Mammary epithelial cell (primary cell): ENCODE results near the gene TEX44.

ENCODE experiments used
- EZH2 ChIP-seq: IDR thresholded peaks from 2 replicates; pipeline ENCODE4 v1.6.1; 2012; ENCODE audit warnings: low read length, inconsistent platforms, borderline replicate concordance
- TF ChIP-seq, protein P1 (sequence below), 2 donors: IDR thresholded peaks in 1 of 2; conservative IDR thresholded peaks in 1 of 2; 2 replicates each; pipeline ENCODE4 v1.5.1; 2011 to 2012; ENCODE audit warnings: inconsistent platforms in 2 of 2, low read length in 2 of 2, mild to moderate bottlenecking in 2 of 2, control low read depth in 1 of 2, low read depth in 1 of 2; ENCODE audit not compliant: insufficient read depth in 1 of 2; ENCODE audit errors: extremely low read depth in 1 of 2

DNA sequence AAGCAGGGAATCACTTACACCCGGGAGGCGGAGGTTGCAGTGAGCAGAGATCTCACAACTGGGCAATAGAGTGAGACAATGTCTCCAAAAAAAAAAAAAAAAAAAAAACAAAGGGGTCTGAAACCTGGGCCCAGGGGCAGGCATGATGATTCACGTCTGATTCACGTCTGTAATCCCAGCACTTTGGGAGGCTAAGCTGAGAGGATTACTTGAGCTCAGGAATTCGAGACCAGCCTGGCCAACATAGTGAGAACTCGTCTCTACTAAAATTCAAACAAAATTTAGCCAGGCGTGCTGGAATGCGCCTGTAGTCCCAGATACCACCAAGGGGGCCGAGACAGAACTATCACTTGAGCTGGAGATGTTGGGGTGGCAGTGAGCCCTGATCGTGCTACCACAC is 30.3 kb downstream of the TEX44 start:
- TF ChIP-seq, protein P1, sequence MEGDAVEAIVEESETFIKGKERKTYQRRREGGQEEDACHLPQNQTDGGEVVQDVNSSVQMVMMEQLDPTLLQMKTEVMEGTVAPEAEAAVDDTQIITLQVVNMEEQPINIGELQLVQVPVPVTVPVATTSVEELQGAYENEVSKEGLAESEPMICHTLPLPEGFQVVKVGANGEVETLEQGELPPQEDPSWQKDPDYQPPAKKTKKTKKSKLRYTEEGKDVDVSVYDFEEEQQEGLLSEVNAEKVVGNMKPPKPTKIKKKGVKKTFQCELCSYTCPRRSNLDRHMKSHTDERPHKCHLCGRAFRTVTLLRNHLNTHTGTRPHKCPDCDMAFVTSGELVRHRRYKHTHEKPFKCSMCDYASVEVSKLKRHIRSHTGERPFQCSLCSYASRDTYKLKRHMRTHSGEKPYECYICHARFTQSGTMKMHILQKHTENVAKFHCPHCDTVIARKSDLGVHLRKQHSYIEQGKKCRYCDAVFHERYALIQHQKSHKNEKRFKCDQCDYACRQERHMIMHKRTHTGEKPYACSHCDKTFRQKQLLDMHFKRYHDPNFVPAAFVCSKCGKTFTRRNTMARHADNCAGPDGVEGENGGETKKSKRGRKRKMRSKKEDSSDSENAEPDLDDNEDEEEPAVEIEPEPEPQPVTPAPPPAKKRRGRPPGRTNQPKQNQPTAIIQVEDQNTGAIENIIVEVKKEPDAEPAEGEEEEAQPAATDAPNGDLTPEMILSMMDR (conservative IDR thresholded peaks at IDR 0.05 in 1 of 2, IDR thresholded peaks at IDR 0.05 in 1 of 2; ENCODE audit: extremely low read depth in 1 of 2, insufficient read depth in 1 of 2, low read depth in 1 of 2, low read length in 2 of 2): no peak
- no peak for TF ChIP-seq EZH2
